Activated naive CD4-positive, alpha-beta T cell treated with anti-CD3 and anti-CD28 coated beads, Interleukin-2, amount 10 ng/mL, durations not matched to agents 7 days and 5 days (primary cell): ENCODE data around the gene FPR1.

Experiments
- CTCF ChIA-PET: fragments of 350-600 bp; sonication (Branson Sonifier 250); formaldehyde crosslinking; loops from one replicate; lab custom pipeline; 2021; ENCODE audit warnings: antibody characterized with exemption; lab: Charles Lee
- DNase-seq: peaks from one replicate; pipeline ENCODE4 v3.0.0-alpha.2; 2020
- H3K27ac Mint-ChIP-seq: one replicate; pipeline ENCODE4 v1.8.0; 2021; ENCODE audit warnings: mild to moderate bottlenecking, moderate library complexity, mixed read lengths
- H3K27me3 Mint-ChIP-seq: one replicate; pipeline ENCODE4 v1.8.0; 2021; ENCODE audit warnings: mild to moderate bottlenecking, mixed read lengths
- H3K36me3 Mint-ChIP-seq: one replicate; pipeline ENCODE4 v1.8.0; 2021; ENCODE audit warnings: mixed read lengths
- H3K4me1 Mint-ChIP-seq: one replicate; pipeline ENCODE4 v1.8.0; 2021; ENCODE audit warnings: mixed read lengths
- H3K4me3 Mint-ChIP-seq: one replicate; pipeline ENCODE4 v1.8.0; 2021; ENCODE audit warnings: mild to moderate bottlenecking, moderate library complexity, mixed read lengths
- H3K9me3 Mint-ChIP-seq: one replicate; pipeline ENCODE4 v1.8.0; 2021; ENCODE audit warnings: mixed read lengths

The FPR1 gene

DNA sequence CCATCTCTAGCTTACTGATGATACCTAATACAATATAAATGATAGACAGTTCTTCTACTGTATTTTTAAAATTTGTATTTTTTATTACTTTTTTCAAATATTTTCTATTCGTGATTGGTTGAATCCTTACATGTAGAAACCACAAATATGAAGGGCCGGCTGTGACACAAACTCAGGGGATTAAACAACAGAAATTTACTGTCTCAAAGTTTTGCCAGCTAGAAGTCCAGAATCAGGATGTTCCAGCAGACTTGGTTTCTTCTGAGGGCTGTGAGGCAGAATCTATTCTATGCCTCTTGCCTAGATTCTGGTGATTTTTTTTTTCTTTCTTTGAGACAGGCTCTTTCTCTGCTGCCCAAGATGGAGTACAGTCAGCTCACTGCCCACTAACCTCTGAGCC lies 13.8 kb downstream of the FPR1 start:
- Mint-ChIP-seq H3K4me3 (no peak overlapping the region), H3K27ac (no peak overlapping the region), H3K9me3 (no peaks in the 10 kb centered on the region), H3K36me3 (no peaks in the 10 kb centered on the region), H3K4me1 (no peaks in the 10 kb centered on the region), H3K27me3 (peaks cover 12% of the 10 kb centered on the region)
- CTCF ChIA-PET: interaction anchor here (1.1 kb wide), 1 partner anchor 264 kb away, joined by 3 read pairs; no protein-coding TSS in a partner anchor
- no peak for DNase-seq

DNA sequence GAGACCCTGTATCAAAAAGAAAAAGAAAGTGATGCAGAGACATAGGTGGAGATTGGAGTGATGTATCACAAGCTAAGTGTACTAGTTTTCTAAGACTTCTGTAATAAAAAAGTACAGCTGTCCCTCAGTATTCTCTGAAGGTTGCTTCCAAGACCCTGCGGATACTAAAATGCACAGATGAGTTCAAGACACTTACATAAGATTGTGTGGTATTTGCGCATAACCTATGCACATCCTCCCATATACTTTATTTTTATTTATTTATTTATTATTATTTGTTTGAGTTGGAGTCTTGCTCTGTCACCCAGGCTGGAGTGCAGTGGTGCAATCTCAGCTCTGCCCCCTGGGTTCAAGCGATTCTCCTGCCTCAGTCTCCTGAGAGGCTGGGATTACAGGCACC lies 14.3 kb downstream of the FPR1 start:
- Mint-ChIP-seq H3K36me3 (no peaks in the 10 kb centered on the region), H3K4me3 (no peak overlapping the region), H3K4me1 (no peaks in the 10 kb centered on the region), H3K27ac (no peak overlapping the region), H3K27me3 (peaks cover 13% of the 10 kb centered on the region), H3K9me3 (peaks cover under 1% of the 10 kb centered on the region)
- no peak for DNase-seq
- CTCF ChIA-PET: interaction anchor here (1.1 kb wide), 1 partner anchor 264 kb away, joined by 3 read pairs; no protein-coding TSS in a partner anchor

DNA sequence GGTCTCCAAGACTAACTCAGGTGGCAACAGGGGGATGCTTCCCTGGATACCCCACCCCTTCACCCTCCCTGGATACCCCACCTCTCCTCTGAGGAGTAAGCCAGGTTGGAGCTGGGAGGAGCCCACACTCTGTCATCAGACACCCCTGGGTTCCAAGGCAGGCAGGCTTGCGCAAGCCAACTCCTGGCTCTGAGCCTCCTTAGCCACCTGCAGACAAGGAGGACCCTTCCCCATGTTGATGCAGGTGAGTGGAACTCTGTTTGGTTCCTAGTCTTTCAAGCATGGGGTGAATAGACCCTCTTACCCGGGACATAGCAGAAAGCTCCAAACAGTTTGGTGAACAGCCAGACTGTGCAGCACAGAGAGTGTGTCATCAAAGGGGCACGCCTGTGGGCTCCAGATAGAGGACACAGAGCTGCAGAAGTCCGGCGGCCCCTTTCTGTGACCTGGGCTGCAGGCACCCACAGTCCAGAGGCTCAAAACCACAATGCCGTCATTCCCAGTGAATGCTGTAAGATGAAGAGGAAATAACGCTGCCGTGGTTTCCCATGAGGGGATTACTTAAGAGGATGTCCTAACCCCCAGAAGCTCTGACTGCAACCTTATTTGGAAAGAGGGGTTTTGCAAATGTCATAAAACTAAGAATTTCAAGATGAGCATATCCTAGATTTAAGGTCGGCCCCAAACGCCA lies 15.8 kb downstream of the FPR1 start:
- Mint-ChIP-seq H3K4me1 (no peaks in the 10 kb centered on the region), H3K9me3 (peaks cover 5% of the 10 kb centered on the region), H3K36me3 (no peaks in the 10 kb centered on the region), H3K4me3 (no peak overlapping the region), H3K27ac (no peak overlapping the region), H3K27me3 (peaks cover 16% of the 10 kb centered on the region)
- no peak for DNase-seq
- CTCF ChIA-PET: no interaction called here

- Mint-ChIP-seq H3K36me3 (no peaks in the 10 kb centered on the region), H3K27me3 (peaks cover 16% of the 10 kb centered on the region), H3K9me3 (peaks cover 16% of the 10 kb centered on the region), H3K27ac (no peak overlapping the region), H3K4me1 (no peaks in the 10 kb centered on the region), H3K4me3 (no peak overlapping the region)
- CTCF ChIA-PET: no interaction called here
- no peak for DNase-seq
Measured at GRCh38 chr19:51733742-51734522, 17.7 kb downstream of the FPR1 start.

DNA sequence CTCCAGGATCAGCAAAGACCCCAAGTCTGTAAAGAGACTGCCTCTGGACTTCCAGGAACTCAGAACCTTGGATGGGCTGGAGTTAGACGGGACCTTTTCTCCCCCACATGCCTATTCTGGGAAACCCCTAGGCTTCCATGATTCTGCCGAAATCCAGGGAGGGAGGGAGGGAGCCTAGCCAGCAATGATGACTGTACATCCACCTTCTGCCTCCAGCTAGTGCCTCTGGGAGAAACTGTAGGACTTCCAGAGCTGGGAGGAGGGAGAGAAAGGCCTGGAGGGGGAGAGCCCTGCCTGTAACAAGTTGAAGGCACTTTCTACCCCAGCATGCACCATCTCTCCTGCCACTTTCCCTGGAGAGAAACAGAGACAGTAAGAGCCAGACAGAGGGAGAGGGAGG lies 21.9 kb downstream of the FPR1 start:
- CTCF ChIA-PET: no interaction called here
- Mint-ChIP-seq H3K27me3 (peaks cover 14% of the 10 kb centered on the region), H3K4me3 (no peak overlapping the region), H3K27ac (no peak overlapping the region), H3K4me1 (no peaks in the 10 kb centered on the region), H3K36me3 (no peaks in the 10 kb centered on the region), H3K9me3 (peaks cover 21% of the 10 kb centered on the region)
- no peak for DNase-seq

DNA sequence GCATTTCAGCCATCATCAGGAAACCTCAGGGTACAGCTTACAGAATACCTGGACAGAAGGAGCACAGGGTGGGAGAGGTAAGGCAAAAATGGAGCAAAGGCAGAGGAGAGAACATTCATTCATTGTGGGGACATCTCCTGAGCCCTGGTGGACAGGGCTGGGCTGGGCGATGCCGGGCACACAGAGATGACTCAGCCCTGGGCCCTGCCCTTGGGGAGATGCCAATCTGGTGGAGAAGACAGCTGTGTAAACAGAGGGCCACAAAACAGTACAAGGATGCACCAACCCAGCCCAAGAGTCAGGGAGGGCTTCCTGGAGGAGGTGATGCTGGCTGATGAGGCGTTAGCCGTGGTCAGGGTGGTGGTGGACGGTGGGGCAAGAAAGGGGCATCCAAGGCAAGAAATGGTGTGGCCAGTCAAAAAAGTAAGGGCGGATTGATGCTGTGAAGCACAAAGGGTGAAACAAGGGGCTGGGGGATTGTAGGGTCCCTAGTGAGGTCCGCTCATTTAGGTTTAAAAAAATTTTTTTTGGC lies 24.3 kb downstream of the FPR1 start:
- CTCF ChIA-PET: no interaction called here
- peaks cover 21% of the 10 kb centered on the region for H3K9me3 Mint-ChIP-seq
- no peaks in the 10 kb centered on the region for H3K36me3 Mint-ChIP-seq
- DNase-seq: no peak
- no peak overlapping the region for H3K27ac Mint-ChIP-seq
- no peaks in the 10 kb centered on the region for H3K4me1 Mint-ChIP-seq
- no peak overlapping the region for H3K4me3 Mint-ChIP-seq
- H3K27me3 Mint-ChIP-seq: peaks cover 29% of the 10 kb centered on the region

- no peak for DNase-seq
- H3K4me1 Mint-ChIP-seq: no peaks in the 10 kb centered on the region
- no peaks in the 10 kb centered on the region for H3K36me3 Mint-ChIP-seq
- no peak overlapping the region for H3K27ac Mint-ChIP-seq
- H3K9me3 Mint-ChIP-seq: peaks cover 16% of the 10 kb centered on the region
- H3K4me3 Mint-ChIP-seq: no peak overlapping the region
- CTCF ChIA-PET: no interaction called here
- peaks cover 31% of the 10 kb centered on the region for H3K27me3 Mint-ChIP-seq
Measured at GRCh38 chr19:51726049-51726448, 25.6 kb downstream of the FPR1 start.

DNA sequence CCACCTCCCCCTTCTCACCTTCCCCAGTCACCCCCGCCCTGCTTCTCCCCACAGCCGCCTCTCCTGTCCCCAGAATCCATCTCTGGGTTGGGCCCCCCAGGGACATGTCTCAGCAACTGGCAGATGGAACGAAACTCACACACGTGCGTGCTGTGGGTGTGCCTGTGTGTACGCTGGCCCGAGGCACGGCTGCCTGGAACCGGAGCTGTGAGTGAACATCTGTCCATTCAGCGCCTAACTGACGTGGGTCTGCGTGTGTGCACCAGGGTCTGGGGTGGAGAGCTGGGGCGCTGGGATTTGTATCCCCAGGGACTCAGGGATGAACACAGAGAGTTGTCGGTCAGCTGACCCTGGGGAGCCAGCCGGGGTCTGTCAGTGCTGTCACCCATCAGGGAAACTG lies 27.1 kb downstream of the FPR1 start:
- Mint-ChIP-seq H3K36me3 (no peaks in the 10 kb centered on the region), H3K4me1 (no peaks in the 10 kb centered on the region), H3K9me3 (peaks cover 5% of the 10 kb centered on the region), H3K27me3 (peaks cover 46% of the 10 kb centered on the region), H3K27ac (no peak overlapping the region), H3K4me3 (no peak overlapping the region)
- DNase-seq: no peak
- CTCF ChIA-PET: no interaction called here

- Mint-ChIP-seq H3K36me3 (peaks cover 2% of the 10 kb centered on the region), H3K4me1 (peaks cover 3% of the 10 kb centered on the region), H3K4me3 (no peak overlapping the region), H3K9me3 (peaks cover 2% of the 10 kb centered on the region), H3K27ac (no peak overlapping the region), H3K27me3 (peaks cover 59% of the 10 kb centered on the region)
- no peak for DNase-seq
- CTCF ChIA-PET: no interaction called here
Measured at GRCh38 chr19:51722492-51722891, 29.2 kb downstream of the FPR1 start.

GRCh38 chr19:51721905-51722304 lies 29.8 kb downstream of the FPR1 start:
- peaks cover 59% of the 10 kb centered on the region for H3K27me3 Mint-ChIP-seq
- DNase-seq: no peak
- H3K9me3 Mint-ChIP-seq: peaks cover 2% of the 10 kb centered on the region
- H3K27ac Mint-ChIP-seq: no peak overlapping the region
- H3K4me3 Mint-ChIP-seq: no peak overlapping the region
- peaks cover 2% of the 10 kb centered on the region for H3K36me3 Mint-ChIP-seq
- H3K4me1 Mint-ChIP-seq: peaks cover 3% of the 10 kb centered on the region
- CTCF ChIA-PET: no interaction called here

- H3K36me3 Mint-ChIP-seq: peaks cover 2% of the 10 kb centered on the region
- H3K9me3 Mint-ChIP-seq: peaks cover 2% of the 10 kb centered on the region
- peaks cover 52% of the 10 kb centered on the region for H3K27me3 Mint-ChIP-seq
- peaks cover 3% of the 10 kb centered on the region for H3K4me1 Mint-ChIP-seq
- DNase-seq: no peak
- CTCF ChIA-PET: no interaction called here
- H3K27ac Mint-ChIP-seq: no peak overlapping the region
- H3K4me3 Mint-ChIP-seq: no peak overlapping the region
Measured at GRCh38 chr19:51719251-51719988, 32.3 kb downstream of the FPR1 start.

DNA sequence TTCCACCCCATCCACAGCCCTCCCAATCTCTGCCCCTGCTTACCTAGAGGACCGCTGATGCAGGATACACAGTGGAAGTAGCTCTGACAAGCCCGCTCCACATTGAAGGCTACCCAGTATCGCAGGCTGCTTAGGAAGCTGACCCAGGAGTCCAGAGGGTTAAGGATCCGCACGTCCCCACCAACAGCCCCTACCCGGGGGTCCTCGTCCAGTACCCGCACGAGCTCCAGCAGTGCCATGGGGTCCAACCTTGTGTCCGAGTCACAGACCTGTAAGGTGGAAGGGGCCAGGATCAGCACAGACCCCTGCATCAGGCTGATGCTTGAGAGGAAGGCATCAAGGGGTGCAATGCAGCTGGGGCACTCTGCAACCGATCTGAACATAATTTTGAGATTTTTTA lies 34.8 kb downstream of the FPR1 start:
- peaks cover 2% of the 10 kb centered on the region for H3K36me3 Mint-ChIP-seq
- no peak for DNase-seq
- H3K27ac Mint-ChIP-seq: no peak overlapping the region
- peaks cover 3% of the 10 kb centered on the region for H3K4me1 Mint-ChIP-seq
- peaks cover 2% of the 10 kb centered on the region for H3K9me3 Mint-ChIP-seq
- peaks cover 43% of the 10 kb centered on the region for H3K27me3 Mint-ChIP-seq
- H3K4me3 Mint-ChIP-seq: no peak overlapping the region
- CTCF ChIA-PET: interaction anchor here (1.5 kb wide), 1 partner anchor 60 kb away, joined by 5 read pairs; no protein-coding TSS in a partner anchor

DNA sequence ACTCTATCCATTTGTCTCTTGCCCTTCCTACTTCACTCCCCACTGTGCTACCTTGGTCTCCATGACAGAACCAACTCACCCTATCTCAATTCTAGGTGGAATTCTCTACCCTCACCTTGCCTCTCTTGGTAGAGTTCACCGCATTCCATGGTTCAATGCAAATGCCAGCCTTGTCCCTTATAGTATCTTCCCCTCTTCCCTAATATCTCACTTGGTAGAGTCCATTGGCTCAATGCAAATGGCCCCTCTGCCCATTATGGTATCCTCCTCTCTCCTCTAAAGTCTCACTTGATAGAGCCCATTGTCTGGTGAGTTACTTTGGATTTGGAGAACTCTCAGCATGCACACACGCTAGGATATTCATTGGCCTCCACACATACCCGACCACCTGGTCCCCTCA lies 35.8 kb downstream of the FPR1 start:
- no peak overlapping the region for H3K4me3 Mint-ChIP-seq
- no peak overlapping the region for H3K27ac Mint-ChIP-seq
- DNase-seq: no peak
- CTCF ChIA-PET: no interaction called here
- H3K4me1 Mint-ChIP-seq: peaks cover 3% of the 10 kb centered on the region
- peaks cover 2% of the 10 kb centered on the region for H3K36me3 Mint-ChIP-seq
- peaks cover 2% of the 10 kb centered on the region for H3K9me3 Mint-ChIP-seq
- peaks cover 36% of the 10 kb centered on the region for H3K27me3 Mint-ChIP-seq

DNA sequence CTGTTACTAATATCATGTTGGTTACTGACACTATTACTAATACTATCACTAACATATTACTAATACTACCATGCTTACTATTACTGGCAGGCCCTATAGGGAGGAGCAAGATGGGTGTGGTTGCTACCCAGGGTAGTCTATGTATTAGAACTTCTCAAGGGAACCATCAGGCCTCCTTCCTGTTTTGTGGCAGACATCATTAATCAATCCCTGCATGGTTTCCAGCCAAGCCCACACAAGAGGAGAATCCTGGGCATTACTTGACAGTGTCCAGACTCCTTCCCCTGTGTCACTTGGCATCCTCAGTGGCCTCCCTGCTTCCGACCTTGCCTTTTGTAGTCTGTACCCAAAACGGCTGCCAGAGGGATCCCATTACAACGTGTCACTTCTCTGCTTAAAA lies 36.8 kb downstream of the FPR1 start:
- Mint-ChIP-seq H3K27ac (no peak overlapping the region), H3K27me3 (peaks cover 32% of the 10 kb centered on the region), H3K36me3 (peaks cover 2% of the 10 kb centered on the region), H3K9me3 (peaks cover 2% of the 10 kb centered on the region), H3K4me3 (no peak overlapping the region), H3K4me1 (peaks cover 3% of the 10 kb centered on the region)
- CTCF ChIA-PET: no interaction called here
- no peak for DNase-seq
